Measurements from ENCODE around the gene AP4E1.
A peak's percentile ranks its signal among the peaks of the same experiment; 100 is the strongest.

Gene AP4E1

DNA sequence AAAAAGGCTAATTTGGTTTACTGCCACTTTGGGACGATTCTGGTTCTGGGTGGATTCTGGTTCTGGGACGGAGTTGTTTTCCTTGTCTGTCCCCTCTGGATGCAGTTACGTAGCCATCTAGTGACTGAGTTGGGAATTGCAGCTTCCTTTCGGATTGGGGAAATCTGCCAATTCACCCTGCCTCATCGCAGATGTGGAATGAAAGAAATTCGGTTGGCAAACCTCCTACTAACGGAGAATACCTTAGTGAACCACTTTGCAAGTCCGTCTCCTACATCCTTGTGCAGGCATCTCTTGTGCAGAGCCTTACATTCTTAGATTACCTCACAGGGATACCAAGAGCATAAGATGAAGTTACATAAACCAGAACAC is 31.5 kb upstream of the AP4E1 start:
- Histone ChIP-seq H2AFZ (ENCODE audit: low read depth, low read length) (peak overlapping the region; percentile 86), H3K79me2 (ENCODE audit: insufficient read depth, low read length) (no peaks in the 10 kb centered on the region), H3K27me3 (ENCODE audit: insufficient read depth, low read length, poor library complexity) (no peaks in the 10 kb centered on the region), H3K4me2 (ENCODE audit: insufficient read depth, low read length) (peak overlapping the region; percentile 63), H3K9me3 (ENCODE audit: insufficient read depth, low read length, severe bottlenecking) (no peaks in the 10 kb centered on the region), H3K27ac (ENCODE audit: low read length) (peak overlapping the region; percentile 78), H3K9ac (ENCODE audit: low read depth, low read length) (peak overlapping the region; percentile 48), H4K20me1 (ENCODE audit: insufficient read depth, low read length) (no peaks in the 10 kb centered on the region), H3K36me3 (ENCODE audit: insufficient read depth, low read length) (no peaks in the 10 kb centered on the region), H3K4me3 (ENCODE audit: low read depth in 1 of 2, low read length in 2 of 2) (peak overlapping the region in 1 of 2 experiments; percentile 58; a peak in 2 of 4 replicates), H3K4me1 (ENCODE audit: insufficient read depth, low read length) (peaks cover 52% of the 10 kb centered on the region)
- peak; percentile 83 for DNase-seq
- TF ChIP-seq EZH2 (IDR thresholded peaks at IDR 0.05; ENCODE audit: borderline replicate concordance, low read depth, low read length, severe bottlenecking): no peak
- TF ChIP-seq, protein P1, sequence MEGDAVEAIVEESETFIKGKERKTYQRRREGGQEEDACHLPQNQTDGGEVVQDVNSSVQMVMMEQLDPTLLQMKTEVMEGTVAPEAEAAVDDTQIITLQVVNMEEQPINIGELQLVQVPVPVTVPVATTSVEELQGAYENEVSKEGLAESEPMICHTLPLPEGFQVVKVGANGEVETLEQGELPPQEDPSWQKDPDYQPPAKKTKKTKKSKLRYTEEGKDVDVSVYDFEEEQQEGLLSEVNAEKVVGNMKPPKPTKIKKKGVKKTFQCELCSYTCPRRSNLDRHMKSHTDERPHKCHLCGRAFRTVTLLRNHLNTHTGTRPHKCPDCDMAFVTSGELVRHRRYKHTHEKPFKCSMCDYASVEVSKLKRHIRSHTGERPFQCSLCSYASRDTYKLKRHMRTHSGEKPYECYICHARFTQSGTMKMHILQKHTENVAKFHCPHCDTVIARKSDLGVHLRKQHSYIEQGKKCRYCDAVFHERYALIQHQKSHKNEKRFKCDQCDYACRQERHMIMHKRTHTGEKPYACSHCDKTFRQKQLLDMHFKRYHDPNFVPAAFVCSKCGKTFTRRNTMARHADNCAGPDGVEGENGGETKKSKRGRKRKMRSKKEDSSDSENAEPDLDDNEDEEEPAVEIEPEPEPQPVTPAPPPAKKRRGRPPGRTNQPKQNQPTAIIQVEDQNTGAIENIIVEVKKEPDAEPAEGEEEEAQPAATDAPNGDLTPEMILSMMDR (IDR thresholded peaks at IDR 0.05; ENCODE audit: borderline replicate concordance, extremely low read depth, low read length, poor library complexity, severe bottlenecking): peak; percentile 95
- ATAC-seq (ENCODE audit: insufficient read depth, low read depth): peak; percentile 74

DNA sequence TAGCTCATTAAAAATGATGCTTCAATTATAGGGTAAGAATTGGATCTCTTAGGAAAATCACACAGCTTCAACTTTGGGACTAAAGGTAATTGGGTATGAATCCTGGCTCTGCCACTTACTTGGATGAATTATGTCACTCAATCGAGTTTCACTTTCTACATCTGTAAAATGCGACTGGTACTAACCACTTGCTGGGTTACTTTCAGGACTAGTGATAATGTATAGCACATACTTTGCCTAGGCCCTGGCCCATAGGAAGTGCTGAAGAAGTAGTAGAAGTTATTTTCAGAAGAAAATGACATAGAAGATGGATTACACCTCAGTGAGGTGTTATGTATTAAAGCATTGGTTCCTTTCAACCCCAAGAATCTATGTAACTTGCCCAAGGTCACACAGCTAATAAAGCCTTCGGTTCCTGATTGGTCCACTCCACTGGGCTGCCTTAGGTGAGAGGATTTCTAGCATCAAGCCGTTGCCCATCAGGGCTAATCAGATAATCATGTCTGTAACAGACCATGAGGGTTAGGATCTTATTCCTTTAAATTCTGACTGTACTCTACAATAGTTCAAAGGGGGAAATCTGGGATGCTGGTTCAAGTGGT is 29.4 kb upstream of the AP4E1 start:
- Histone ChIP-seq H3K36me3 (ENCODE audit: insufficient read depth, low read length) (no peaks in the 10 kb centered on the region), H3K9ac (ENCODE audit: low read depth, low read length) (no peak overlapping the region; the same call in 1 of the 2 replicates), H3K27ac (ENCODE audit: low read length) (peak overlapping the region; percentile 80), H3K9me3 (ENCODE audit: insufficient read depth, low read length, severe bottlenecking) (no peaks in the 10 kb centered on the region), H3K4me2 (ENCODE audit: insufficient read depth, low read length) (peak overlapping the region; percentile 28; the same call in 1 of the 2 replicates), H3K4me1 (ENCODE audit: insufficient read depth, low read length) (peaks cover 64% of the 10 kb centered on the region), H4K20me1 (ENCODE audit: insufficient read depth, low read length) (no peaks in the 10 kb centered on the region), H3K79me2 (ENCODE audit: insufficient read depth, low read length) (no peaks in the 10 kb centered on the region), H3K27me3 (ENCODE audit: insufficient read depth, low read length, poor library complexity) (no peaks in the 10 kb centered on the region), H2AFZ (ENCODE audit: low read depth, low read length) (peak overlapping the region; percentile 30), H3K4me3 (ENCODE audit: low read depth in 1 of 2, low read length in 2 of 2) (no peak overlapping the region)
- ATAC-seq (ENCODE audit: insufficient read depth, low read depth) (no peak; the same call in 2 of the 3 replicates), DNase-seq (no peak)
- TF ChIP-seq, protein P1 (IDR thresholded peaks at IDR 0.05; ENCODE audit: borderline replicate concordance, extremely low read depth, low read length, poor library complexity, severe bottlenecking): no peak
- no peak for TF ChIP-seq EZH2 (IDR thresholded peaks at IDR 0.05; ENCODE audit: borderline replicate concordance, low read depth, low read length, severe bottlenecking)

DNA sequence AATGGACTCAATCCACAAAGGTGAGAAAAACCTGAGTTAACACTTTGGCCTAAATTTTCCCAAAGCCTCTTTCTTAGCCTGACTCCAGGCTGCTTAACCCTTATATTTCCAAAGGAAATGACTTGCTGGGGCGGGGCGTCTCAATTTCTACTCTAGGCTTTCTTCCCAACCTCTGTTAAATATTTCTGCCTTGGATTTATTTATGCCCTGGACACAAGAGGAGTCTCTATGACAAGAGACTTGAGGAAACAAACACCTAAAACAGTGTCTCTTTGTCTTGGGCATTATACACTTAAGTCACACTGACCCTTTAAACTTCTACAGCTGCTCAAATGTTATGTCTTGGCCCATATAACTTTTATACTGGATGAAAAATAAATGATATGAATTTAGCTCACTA is 28.3 kb upstream of the AP4E1 start:
- Histone ChIP-seq H3K4me1 (ENCODE audit: insufficient read depth, low read length) (peaks cover 75% of the 10 kb centered on the region), H3K9me3 (ENCODE audit: insufficient read depth, low read length, severe bottlenecking) (no peaks in the 10 kb centered on the region), H3K27me3 (ENCODE audit: insufficient read depth, low read length, poor library complexity) (no peaks in the 10 kb centered on the region), H4K20me1 (ENCODE audit: insufficient read depth, low read length) (no peaks in the 10 kb centered on the region), H3K27ac (ENCODE audit: low read length) (peak overlapping the region; percentile 80), H3K79me2 (ENCODE audit: insufficient read depth, low read length) (no peaks in the 10 kb centered on the region), H3K4me2 (ENCODE audit: insufficient read depth, low read length) (peak overlapping the region; percentile 26), H3K4me3 (ENCODE audit: low read depth in 1 of 2, low read length in 2 of 2) (no peak overlapping the region), H2AFZ (ENCODE audit: low read depth, low read length) (peak overlapping the region; percentile 79), H3K9ac (ENCODE audit: low read depth, low read length) (peak overlapping the region; percentile 52), H3K36me3 (ENCODE audit: insufficient read depth, low read length) (no peaks in the 10 kb centered on the region)
- ATAC-seq (ENCODE audit: insufficient read depth, low read depth) (0 out of 3 replicates have a peak, but pooled peaks have one; percentile 2), DNase-seq (no peak)
- TF ChIP-seq EZH2 (IDR thresholded peaks at IDR 0.05; ENCODE audit: borderline replicate concordance, low read depth, low read length, severe bottlenecking): no peak
- TF ChIP-seq, protein P1 (IDR thresholded peaks at IDR 0.05; ENCODE audit: borderline replicate concordance, extremely low read depth, low read length, poor library complexity, severe bottlenecking): no peak

All from DND-41 (cell line).